ENCODE results near the gene C1orf56.

- TF ChIP-seq CTCF (IDR thresholded peaks at IDR 0.05; ENCODE audit: poor library complexity, severe bottlenecking): peak; percentile 69
- no peak for TF ChIP-seq POLR2AphosphoS5 (IDR thresholded peaks at IDR 0.05)
- TF ChIP-seq MXI1 (conservative IDR thresholded peaks at IDR 0.05; ENCODE audit: poor library complexity, severe bottlenecking): no peak
These were observed 22.9 kb upstream of the C1orf56 start for GRCh38 chr1:151024540-151025146.
